Activated CD4-positive, alpha-beta T cell treated with anti-CD3 and anti-CD28 coated beads, Interleukin-2, amount 10 ng/mL, durations not matched to agents 7 days and 5 days (primary cell): ENCODE results near the gene CNN2. TPM values are rescaled to one million over a fixed set of nuclear protein-coding genes. Genes with fewer than 3 reads are reported as not detected.

Source experiments
- CTCF ChIA-PET: fragments of 350-600 bp; sonication (Branson Sonifier 250); formaldehyde crosslinking; loops from one replicate; lab custom pipeline; 2021; ENCODE audit warnings: antibody characterized with exemption; lab: Charles Lee
- POLR2A ChIA-PET: fragments of 350-600 bp; sonication (Branson Sonifier 250); formaldehyde crosslinking; loops from one replicate; lab custom pipeline; 2021; ENCODE audit warnings: antibody characterized with exemption; lab: Charles Lee
- DNase-seq: peaks from one replicate; pipeline ENCODE4 v3.0.0-alpha.2; 2020
- H3K27ac Mint-ChIP-seq: one replicate; pipeline ENCODE4 v1.8.0; 2021; ENCODE audit warnings: mild to moderate bottlenecking, moderate library complexity, mixed read lengths
- H3K27me3 Mint-ChIP-seq: one replicate; pipeline ENCODE4 v1.8.0; 2021; ENCODE audit warnings: mixed read lengths
- H3K36me3 Mint-ChIP-seq: one replicate; pipeline ENCODE4 v1.8.0; 2021; ENCODE audit warnings: low read depth, mixed read lengths
- H3K4me1 Mint-ChIP-seq: one replicate; pipeline ENCODE4 v1.8.0; 2021; ENCODE audit warnings: mixed read lengths
- H3K4me3 Mint-ChIP-seq: one replicate; pipeline ENCODE4 v1.8.0; 2021; ENCODE audit warnings: mild to moderate bottlenecking, moderate library complexity, mixed read lengths
- H3K9me3 Mint-ChIP-seq: one replicate; pipeline ENCODE4 v1.8.0; 2021; ENCODE audit warnings: mixed read lengths
- total RNA-seq, 2 experiments: library from RNA; stranded (reverse); gene quantifications; one replicate each; pipeline ENCODE4 v1.2.3, GENCODE V29; 2021

The CNN2 gene
- total RNA-seq, 2 experiments from 2014 or later: 558 to 580 TPM

GRCh38 chr19:990746-991145, 35.7 kb upstream of the CNN2 start:
- Mint-ChIP-seq H3K27me3 (no peaks in the 10 kb centered on the region), H3K4me1 (peaks cover 5% of the 10 kb centered on the region), H3K4me3 (no peak overlapping the region), H3K27ac (no peak overlapping the region), H3K36me3 (peaks cover 7% of the 10 kb centered on the region), H3K9me3 (no peaks in the 10 kb centered on the region)
- ChIA-PET POLR2A (no interaction called here), CTCF (no interaction called here)
- no peak for DNase-seq

GRCh38 chr19:991174-991931, 35.1 kb upstream of the CNN2 start:
- H3K4me3 Mint-ChIP-seq: no peak overlapping the region
- H3K9me3 Mint-ChIP-seq: no peaks in the 10 kb centered on the region
- H3K36me3 Mint-ChIP-seq: peaks cover 7% of the 10 kb centered on the region
- H3K27ac Mint-ChIP-seq: no peak overlapping the region
- POLR2A ChIA-PET: no interaction called here
- CTCF ChIA-PET: no interaction called here
- peaks cover 6% of the 10 kb centered on the region for H3K4me1 Mint-ChIP-seq
- peaks cover 2% of the 10 kb centered on the region for H3K27me3 Mint-ChIP-seq
- DNase-seq: peak; percentile 57

- DNase-seq: no peak
- H3K4me1 Mint-ChIP-seq: peaks cover 6% of the 10 kb centered on the region
- H3K27me3 Mint-ChIP-seq: peaks cover 9% of the 10 kb centered on the region
- ChIA-PET CTCF (interaction anchor here (0.6 kb wide), 1 partner anchor 86 kb away, joined by 3 read pairs; no protein-coding TSS in a partner anchor), POLR2A (no interaction called here)
- peaks cover 7% of the 10 kb centered on the region for H3K36me3 Mint-ChIP-seq
- H3K27ac Mint-ChIP-seq: no peak overlapping the region
- no peaks in the 10 kb centered on the region for H3K9me3 Mint-ChIP-seq
- H3K4me3 Mint-ChIP-seq: no peak overlapping the region
These were observed 34.3 kb upstream of the CNN2 start for GRCh38 chr19:991932-992669.

- peaks cover 7% of the 10 kb centered on the region for H3K36me3 Mint-ChIP-seq
- no peak overlapping the region for H3K27ac Mint-ChIP-seq
- ChIA-PET POLR2A (no interaction called here), CTCF (interaction anchor here (0.6 kb wide), 1 partner anchor 86 kb away, joined by 3 read pairs; no protein-coding TSS in a partner anchor)
- DNase-seq: no peak
- H3K9me3 Mint-ChIP-seq: no peaks in the 10 kb centered on the region
- H3K4me3 Mint-ChIP-seq: no peak overlapping the region
- peaks cover 6% of the 10 kb centered on the region for H3K4me1 Mint-ChIP-seq
- peaks cover 10% of the 10 kb centered on the region for H3K27me3 Mint-ChIP-seq
These were observed 33.7 kb upstream of the CNN2 start for GRCh38 chr19:992670-993055.

GRCh38 chr19:993361-993830, 33.0 kb upstream of the CNN2 start:
- H3K4me3 Mint-ChIP-seq: no peak overlapping the region
- ChIA-PET CTCF (no interaction called here), POLR2A (no interaction called here)

GRCh38 chr19:993831-994393, 32.5 kb upstream of the CNN2 start:
- no peak overlapping the region for H3K27ac Mint-ChIP-seq
- CTCF ChIA-PET: no interaction called here
- no peaks in the 10 kb centered on the region for H3K9me3 Mint-ChIP-seq
- H3K27me3 Mint-ChIP-seq: peaks cover 20% of the 10 kb centered on the region
- H3K4me3 Mint-ChIP-seq: no peak overlapping the region
- peaks cover 7% of the 10 kb centered on the region for H3K36me3 Mint-ChIP-seq
- POLR2A ChIA-PET: no interaction called here
- no peak for DNase-seq
- H3K4me1 Mint-ChIP-seq: peaks cover 6% of the 10 kb centered on the region

More at GRCh38 chr19:993361-993830, 33.0 kb upstream of the CNN2 start:
- Mint-ChIP-seq H3K27me3 (peaks cover 17% of the 10 kb centered on the region), H3K27ac (no peak overlapping the region), H3K4me1 (peaks cover 6% of the 10 kb centered on the region), H3K36me3 (peaks cover 7% of the 10 kb centered on the region), H3K9me3 (no peaks in the 10 kb centered on the region)
- no peak for DNase-seq

GRCh38 chr19:994516-994915, 31.9 kb upstream of the CNN2 start:
- H3K27ac Mint-ChIP-seq: no peak overlapping the region
- POLR2A ChIA-PET: no interaction called here
- no peak overlapping the region for H3K4me3 Mint-ChIP-seq
- CTCF ChIA-PET: no interaction called here
- H3K9me3 Mint-ChIP-seq: no peaks in the 10 kb centered on the region
- DNase-seq: no peak
- peaks cover 10% of the 10 kb centered on the region for H3K4me1 Mint-ChIP-seq
- peaks cover 26% of the 10 kb centered on the region for H3K27me3 Mint-ChIP-seq
- H3K36me3 Mint-ChIP-seq: peaks cover 7% of the 10 kb centered on the region

- POLR2A ChIA-PET: no interaction called here
- peaks cover 7% of the 10 kb centered on the region for H3K36me3 Mint-ChIP-seq
- no peak overlapping the region for H3K4me3 Mint-ChIP-seq
- H3K9me3 Mint-ChIP-seq: no peaks in the 10 kb centered on the region
- no peak for DNase-seq
- CTCF ChIA-PET: interaction anchor here (0.7 kb wide), 1 partner anchor 74 kb away, joined by 4 read pairs; no protein-coding TSS in a partner anchor
- H3K4me1 Mint-ChIP-seq: peaks cover 10% of the 10 kb centered on the region
- H3K27me3 Mint-ChIP-seq: peaks cover 27% of the 10 kb centered on the region
- H3K27ac Mint-ChIP-seq: no peak overlapping the region
These were observed 31.2 kb upstream of the CNN2 start for GRCh38 chr19:995051-995827.

- ChIA-PET CTCF (interaction anchor here (0.7 to 1.8 kb wide), 4 partner anchors 73 to 248 kb away, joined by 3 to 4 read pairs (median 4); no protein-coding TSS in a partner anchor), POLR2A (interaction anchor here (0.5 kb wide), 1 partner anchor 117 kb away, joined by 3 read pairs; no protein-coding TSS in a partner anchor)
- Mint-ChIP-seq H3K36me3 (peaks cover 3% of the 10 kb centered on the region), H3K9me3 (no peaks in the 10 kb centered on the region), H3K27me3 (peaks cover 32% of the 10 kb centered on the region), H3K4me1 (peaks cover 12% of the 10 kb centered on the region), H3K4me3 (peak overlapping the region; percentile 36), H3K27ac (peak overlapping the region; percentile 19)
- peak; percentile 70 for DNase-seq
These were observed 30.2 kb upstream of the CNN2 start for GRCh38 chr19:996051-996838.

- peaks cover 13% of the 10 kb centered on the region for H3K4me1 Mint-ChIP-seq
- H3K27me3 Mint-ChIP-seq: peaks cover 38% of the 10 kb centered on the region
- CTCF ChIA-PET: interaction anchor here (1.2 kb wide), 1 partner anchor 136 kb away, joined by 3 read pairs; no protein-coding TSS in a partner anchor
- no peaks in the 10 kb centered on the region for H3K9me3 Mint-ChIP-seq
- DNase-seq: no peak
- no peak overlapping the region for H3K27ac Mint-ChIP-seq
- no peaks in the 10 kb centered on the region for H3K36me3 Mint-ChIP-seq
- no peak overlapping the region for H3K4me3 Mint-ChIP-seq
- POLR2A ChIA-PET: no interaction called here
These were observed 28.3 kb upstream of the CNN2 start for GRCh38 chr19:998064-998463.

- CTCF ChIA-PET: interaction anchor here (0.9 kb wide), 1 partner anchor 136 kb away, joined by 3 read pairs; no protein-coding TSS in a partner anchor
- no peak overlapping the region for H3K4me3 Mint-ChIP-seq
- no peak overlapping the region for H3K27ac Mint-ChIP-seq
- peaks cover 13% of the 10 kb centered on the region for H3K4me1 Mint-ChIP-seq
- peaks cover 38% of the 10 kb centered on the region for H3K27me3 Mint-ChIP-seq
- no peaks in the 10 kb centered on the region for H3K36me3 Mint-ChIP-seq
- POLR2A ChIA-PET: interaction anchor here (0.6 kb wide), 1 partner anchor 136 kb away, joined by 3 read pairs; no protein-coding TSS in a partner anchor
- no peak for DNase-seq
- H3K9me3 Mint-ChIP-seq: no peaks in the 10 kb centered on the region
These were observed 27.1 kb upstream of the CNN2 start for GRCh38 chr19:999379-999719.
